Measurements from ENCODE around the gene CENPK. TPM values are rescaled to one million over a fixed set of nuclear protein-coding genes. Genes with fewer than 3 reads are reported as not detected.
"Not testable (repeated sequence)": the region's sequence is repeated elsewhere in the genome, so short reads cannot be mapped to it uniquely, and the experiment has no call there.

The CENPK gene, protein sequence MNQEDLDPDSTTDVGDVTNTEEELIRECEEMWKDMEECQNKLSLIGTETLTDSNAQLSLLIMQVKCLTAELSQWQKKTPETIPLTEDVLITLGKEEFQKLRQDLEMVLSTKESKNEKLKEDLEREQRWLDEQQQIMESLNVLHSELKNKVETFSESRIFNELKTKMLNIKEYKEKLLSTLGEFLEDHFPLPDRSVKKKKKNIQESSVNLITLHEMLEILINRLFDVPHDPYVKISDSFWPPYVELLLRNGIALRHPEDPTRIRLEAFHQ
- total RNA-seq: 10 to 100 TPM; 69.5 to 71.0 TPM
- polyA plus RNA-seq: 10 to 100 TPM; 28.6 to 39.8 (median 32.7) TPM
- 4.4 to 64.2 (median 17.9) reads per million in 6 experiments for total RNA-seq

DNA sequence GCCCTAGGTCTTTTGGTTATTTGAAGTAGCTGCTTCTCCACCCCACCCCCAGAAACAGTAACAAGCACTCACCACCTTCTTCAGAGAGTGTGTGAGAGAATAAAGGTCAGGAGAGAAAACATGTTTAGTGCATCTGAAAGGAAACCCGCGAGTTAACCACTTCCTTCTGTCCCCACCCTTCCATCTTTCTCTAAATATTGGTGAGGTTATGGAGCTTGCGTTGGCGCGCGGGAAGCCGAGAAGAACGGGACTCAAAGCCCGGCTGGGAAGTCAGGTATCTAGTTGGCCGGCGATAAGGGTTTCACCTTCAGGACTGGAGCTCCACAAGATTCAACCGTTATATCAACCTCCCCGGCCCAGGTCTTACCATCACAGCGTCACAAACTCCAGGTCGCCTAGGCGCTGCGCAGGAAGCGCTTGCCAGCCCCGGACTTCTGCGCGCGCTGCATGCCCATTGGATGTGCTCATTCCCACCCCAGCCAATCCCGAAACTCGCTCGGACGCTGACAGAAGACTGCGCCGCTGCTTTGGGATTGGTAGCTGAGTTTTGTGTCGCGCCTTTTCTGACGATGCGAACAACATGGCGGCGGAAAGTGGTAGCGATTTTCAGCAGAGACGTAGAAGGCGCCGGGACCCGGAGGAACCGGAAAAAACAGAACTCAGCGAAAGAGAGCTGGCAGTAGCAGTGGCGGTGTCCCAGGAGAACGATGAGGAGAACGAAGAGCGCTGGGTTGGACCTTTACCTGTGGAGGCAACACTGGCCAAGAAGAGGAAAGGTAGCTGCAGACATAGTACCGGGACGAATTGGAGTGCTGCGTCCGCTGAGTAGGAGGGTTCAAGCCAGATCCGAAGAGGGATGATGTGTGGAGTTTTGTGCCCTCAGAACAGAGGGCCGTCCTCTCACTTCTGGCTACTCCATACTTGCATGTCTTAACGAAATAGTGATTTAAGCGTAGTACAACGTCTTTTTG lies at the start of gene CENPK, which contains the start of gene PPWD1:
Gene CENPK (minus strand): TSS at position 438 of the 971 bp plus-strand sequence. CDS start 8,261 bp downstream, outside the sequence.
Gene PPWD1 (plus strand): TSS at position 566 of the 971 bp plus-strand sequence. CDS start 15 bp downstream, at position 581.
- ATAC-seq: peak; percentile 97
- POLR2A ChIA-PET: interaction anchor here (0.6 to 4.0 kb wide), 22 partner anchors 8 to 794 kb away, joined by 3 to 64 read pairs (median 4); partner anchors contain the start of genes ADAMTS6, CWC27, NLN and SGTB
- peak; percentile 85 to 97 (median 94) for DNase-seq

GRCh38 chr5:65612298-65612907 lies 49.4 kb upstream of the CENPK start:
- POLR2A ChIA-PET: interaction anchor here (1.2 kb wide), 1 partner anchor 12 kb away, joined by 4 read pairs; the partner anchor contains the start of gene TRIM23

More for the DNA sequence above, at the start of gene CENPK, which contains the start of gene PPWD1:
- Mint-ChIP-seq H3K27me3 (no peaks in the 10 kb centered on the region), H3K36me3 (peaks cover 2 to 29% (median 6%) of the 10 kb centered on the region in 3 donors), H3K4me1 (peaks cover 21 to 62% (median 53%) of the 10 kb centered on the region in 4 donors), H3K27ac (peak within 1 kb of the TSS; percentile 97 to 100 (median 99)), H3K4me3 (peak within 1 kb of the TSS; percentile 88 to 100 (median 98)), H3K9me3 (no peaks in the 10 kb centered on the region)

DNA sequence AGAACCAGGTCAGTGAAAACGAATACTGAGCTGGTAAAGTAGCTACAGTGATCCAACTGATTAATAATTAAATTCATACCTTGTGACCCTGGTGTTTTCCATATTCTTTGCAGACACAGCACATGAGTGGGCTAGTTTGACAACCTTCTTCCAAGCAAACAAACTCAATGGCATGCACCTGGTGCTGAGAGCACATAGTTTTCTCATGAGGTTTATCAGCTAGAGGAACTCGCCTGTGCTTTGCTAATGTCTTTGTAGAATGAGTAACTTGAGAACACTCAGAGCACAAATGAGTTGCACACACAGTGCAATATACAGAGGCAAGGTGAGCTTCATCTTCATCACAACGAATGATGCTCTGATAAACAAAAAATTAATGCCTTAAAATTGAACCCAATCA lies 48.6 kb upstream of the CENPK start:
- DNase-seq (no peak), ATAC-seq (no peak)
- POLR2A ChIA-PET: interaction anchor here (0.7 to 1.8 kb wide), 3 partner anchors 8 to 48 kb away, joined by 3 to 4 read pairs (median 3); partner anchors contain the start of genes CENPK, PPWD1 and TRIM23
- Mint-ChIP-seq H3K27ac (no peak overlapping the region), H3K4me3 (no peak overlapping the region), H3K4me1 (peaks cover 7 to 23% (median 18%) of the 10 kb centered on the region in 4 donors), H3K27me3 (no peaks in the 10 kb centered on the region), H3K36me3 (peaks cover 17 to 90% (median 35%) of the 10 kb centered on the region in 3 donors), H3K9me3 (no peaks in the 10 kb centered on the region)

More at GRCh38 chr5:65612298-65612907, 49.4 kb upstream of the CENPK start:
- peak overlapping the region in 2 of 10 donors; percentile 49 to 70 for H3K27ac Mint-ChIP-seq
- H3K4me1 Mint-ChIP-seq: peaks cover 7 to 21% (median 18%) of the 10 kb centered on the region in 4 donors
- ATAC-seq (no peak), DNase-seq (no peak)
- H3K27me3 Mint-ChIP-seq: no peaks in the 10 kb centered on the region
- H3K9me3 Mint-ChIP-seq: no peaks in the 10 kb centered on the region
- H3K36me3 Mint-ChIP-seq: peaks cover 16 to 85% (median 36%) of the 10 kb centered on the region in 3 donors
- no peak overlapping the region for H3K4me3 Mint-ChIP-seq

- H3K36me3 Mint-ChIP-seq: peaks cover 21 to 96% (median 50%) of the 10 kb centered on the region in 3 donors
- ATAC-seq, DNase-seq, H3K27me3 Mint-ChIP-seq, POLR2A ChIA-PET, H3K4me3 Mint-ChIP-seq: not testable (repeated sequence)
- H3K9me3 Mint-ChIP-seq: peaks cover 0 to 14% (median 0%) of the 10 kb centered on the region in 9 donors
- peak overlapping the region in 1 of 10 donors; percentile 39 for H3K27ac Mint-ChIP-seq
- peaks cover 7 to 26% (median 20%) of the 10 kb centered on the region in 4 donors for H3K4me1 Mint-ChIP-seq
Observed at GRCh38 chr5:65601761-65602160, 38.8 kb upstream of the CENPK start.

- no peaks in the 10 kb centered on the region for H3K9me3 Mint-ChIP-seq
- POLR2A ChIA-PET: no interaction called here
Observed at GRCh38 chr5:65588694-65589093, 25.7 kb upstream of the CENPK start.

GRCh38 chr5:65577141-65577540 lies 14.2 kb upstream of the CENPK start:
- no peaks in the 10 kb centered on the region for H3K9me3 Mint-ChIP-seq
- no peaks in the 10 kb centered on the region for H3K27me3 Mint-ChIP-seq
- DNase-seq: no peak
- peaks cover 13 to 42% (median 30%) of the 10 kb centered on the region in 4 donors for H3K4me1 Mint-ChIP-seq
- H3K4me3 Mint-ChIP-seq: peak overlapping the region in 1 of 10 donors; percentile 1
- H3K36me3 Mint-ChIP-seq: peaks cover 0 to 81% (median 20%) of the 10 kb centered on the region in 3 donors
- POLR2A ChIA-PET: interaction anchor here (2.2 kb wide), 1 partner anchor 14 kb away, joined by 6 read pairs; the partner anchor contains the start of gene PPWD1
- H3K27ac Mint-ChIP-seq: peak overlapping the region in 4 of 10 donors; percentile 9 to 72 (median 59)
- ATAC-seq: no peak

More at GRCh38 chr5:65588694-65589093, 25.7 kb upstream of the CENPK start:
- H3K27ac Mint-ChIP-seq: no peak overlapping the region
- DNase-seq (no peak), ATAC-seq (no peak)
- H3K4me1 Mint-ChIP-seq: peaks cover 0 to 3% (median 1%) of the 10 kb centered on the region in 4 donors
- H3K27me3 Mint-ChIP-seq: no peaks in the 10 kb centered on the region
- peaks cover 0 to 67% (median 11%) of the 10 kb centered on the region in 3 donors for H3K36me3 Mint-ChIP-seq
- H3K4me3 Mint-ChIP-seq: no peak overlapping the region

- Mint-ChIP-seq H3K36me3 (peaks cover 0 to 76% (median 16%) of the 10 kb centered on the region in 3 donors), H3K27ac (no peak overlapping the region)
- no peak for ATAC-seq
Observed at GRCh38 chr5:65570598-65571226, 7.7 kb upstream of the CENPK start.

GRCh38 chr5:65566505-65566904 lies 3.5 kb upstream of the CENPK start:
- peaks cover 24 to 63% (median 51%) of the 10 kb centered on the region in 4 donors for H3K4me1 Mint-ChIP-seq
- H3K9me3 Mint-ChIP-seq: no peaks in the 10 kb centered on the region
- H3K27ac Mint-ChIP-seq: peak overlapping the region in 1 of 10 donors; percentile 55
- no peak for DNase-seq
- no peak overlapping the region for H3K4me3 Mint-ChIP-seq
- no peak for ATAC-seq
- H3K36me3 Mint-ChIP-seq: peaks cover 0 to 47% (median 2%) of the 10 kb centered on the region in 3 donors
- POLR2A ChIA-PET: no interaction called here
- no peaks in the 10 kb centered on the region for H3K27me3 Mint-ChIP-seq

More at GRCh38 chr5:65570598-65571226, 7.7 kb upstream of the CENPK start:
- Mint-ChIP-seq H3K9me3 (no peaks in the 10 kb centered on the region), H3K4me3 (no peak overlapping the region), H3K4me1 (peaks cover 11 to 57% (median 41%) of the 10 kb centered on the region in 4 donors), H3K27me3 (no peaks in the 10 kb centered on the region)
- no peak for DNase-seq
- POLR2A ChIA-PET: interaction anchor here (0.5 to 1.8 kb wide), 3 partner anchors 8 to 57 kb away, joined by 3 to 4 read pairs (median 4); partner anchors contain the start of genes CENPK, PPWD1 and TRIM23

GRCh38 chr5:65563777-65564176 lies 809 bp upstream of the CENPK start:
- H3K36me3 Mint-ChIP-seq: peaks cover 0 to 34% (median 2%) of the 10 kb centered on the region in 3 donors
- ATAC-seq (no peak), DNase-seq (no peak)
- peak overlapping the region; percentile 88 to 100 (median 98) for H3K4me3 Mint-ChIP-seq
- no peaks in the 10 kb centered on the region for H3K9me3 Mint-ChIP-seq
- POLR2A ChIA-PET: interaction anchor here (0.7 to 4.0 kb wide), 13 partner anchors 10 to 795 kb away, joined by 3 to 64 read pairs (median 6); partner anchors contain the start of genes ADAMTS6, CWC27, NLN and SGTB
- peaks cover 24 to 62% (median 53%) of the 10 kb centered on the region in 4 donors for H3K4me1 Mint-ChIP-seq
- peak overlapping the region; percentile 97 to 100 (median 99) for H3K27ac Mint-ChIP-seq
- H3K27me3 Mint-ChIP-seq: no peaks in the 10 kb centered on the region

GRCh38 chr5:65556718-65557117 lies 6.2 kb downstream of the CENPK start:
- no peak for DNase-seq
- H3K4me3 Mint-ChIP-seq: no peak overlapping the region
- H3K9me3 Mint-ChIP-seq: no peaks in the 10 kb centered on the region
- peaks cover 3 to 8% (median 6%) of the 10 kb centered on the region in 3 donors for H3K36me3 Mint-ChIP-seq
- peaks cover 0 to 27% (median 8%) of the 10 kb centered on the region in 4 donors for H3K4me1 Mint-ChIP-seq
- POLR2A ChIA-PET: no interaction called here
- no peak for ATAC-seq
- H3K27ac Mint-ChIP-seq: no peak overlapping the region
- H3K27me3 Mint-ChIP-seq: no peaks in the 10 kb centered on the region

GRCh38 chr5:65556181-65556580 lies 6.8 kb downstream of the CENPK start:
- ATAC-seq (no peak), DNase-seq (no peak)
- H3K27me3 Mint-ChIP-seq: no peaks in the 10 kb centered on the region
- H3K9me3 Mint-ChIP-seq: no peaks in the 10 kb centered on the region
- H3K36me3 Mint-ChIP-seq: peaks cover 3 to 8% (median 6%) of the 10 kb centered on the region in 3 donors
- H3K4me3 Mint-ChIP-seq: no peak overlapping the region
- POLR2A ChIA-PET: no interaction called here
- H3K27ac Mint-ChIP-seq: no peak overlapping the region
- H3K4me1 Mint-ChIP-seq: peaks cover 0 to 23% (median 8%) of the 10 kb centered on the region in 4 donors

Data from naive thymus-derived CD8-positive, alpha-beta T cell (primary cell).